NCI-H748 (cell line): ENCODE measurements around the gene PDIA5.

Source experiments
- DNase-seq: peaks from one replicate; lab custom pipeline; 2025; ENCODE audit not compliant: unreplicated experiment; lab: John Stamatoyannopoulos, UW

PDIA5 gene

GRCh38 chr3:123070510-123070909, 3.7 kb downstream of the PDIA5 start:
- DNase-seq = no peak

- DNase-seq = no peak
These were observed 4.3 kb downstream of the PDIA5 start for GRCh38 chr3:123071146-123071545.

- DNase-seq = no peak
These were observed 4.8 kb downstream of the PDIA5 start for GRCh38 chr3:123071581-123071980.

- DNase-seq = no peak
These were observed 5.3 kb downstream of the PDIA5 start for GRCh38 chr3:123072152-123072551.

- no peak for DNase-seq
These were observed 5.7 kb downstream of the PDIA5 start for GRCh38 chr3:123072564-123072963.

GRCh38 chr3:123075359-123075758, 8.5 kb downstream of the PDIA5 start:
- no peak for DNase-seq

- DNase-seq = no peak
These were observed 9.3 kb downstream of the PDIA5 start for GRCh38 chr3:123076112-123076495.

- DNase-seq = no peak
These were observed 9.9 kb downstream of the PDIA5 start for GRCh38 chr3:123076496-123077418.

- DNase-seq = no peak
These were observed 11.3 kb downstream of the PDIA5 start for GRCh38 chr3:123078101-123078500.

GRCh38 chr3:123080864-123081562, 14.2 kb downstream of the PDIA5 start:
- DNase-seq = no peak

- no peak for DNase-seq
These were observed 15.0 kb downstream of the PDIA5 start for GRCh38 chr3:123081718-123082369.

- DNase-seq = no peak
These were observed 15.7 kb downstream of the PDIA5 start for GRCh38 chr3:123082370-123083065.

GRCh38 chr3:123083383-123084124, 16.7 kb downstream of the PDIA5 start:
- DNase-seq = no peak

- DNase-seq = no peak
These were observed 17.4 kb downstream of the PDIA5 start for GRCh38 chr3:123084192-123084591.

- DNase-seq = no peak
These were observed 18.0 kb downstream of the PDIA5 start for GRCh38 chr3:123084738-123085237.

- DNase-seq = no peak
These were observed 18.6 kb downstream of the PDIA5 start for GRCh38 chr3:123085293-123085931.

GRCh38 chr3:123085932-123086627, 19.3 kb downstream of the PDIA5 start:
- DNase-seq = no peak

GRCh38 chr3:123088387-123088786, 21.6 kb downstream of the PDIA5 start:
- no peak for DNase-seq
